Measurements from ENCODE around the gene TAGAP. TPM values are rescaled to one million over a fixed set of nuclear protein-coding genes. Genes with fewer than 3 reads are reported as not detected.
A peak's percentile ranks its signal among the peaks of the same experiment; 100 is the strongest.

Gene TAGAP, protein sequence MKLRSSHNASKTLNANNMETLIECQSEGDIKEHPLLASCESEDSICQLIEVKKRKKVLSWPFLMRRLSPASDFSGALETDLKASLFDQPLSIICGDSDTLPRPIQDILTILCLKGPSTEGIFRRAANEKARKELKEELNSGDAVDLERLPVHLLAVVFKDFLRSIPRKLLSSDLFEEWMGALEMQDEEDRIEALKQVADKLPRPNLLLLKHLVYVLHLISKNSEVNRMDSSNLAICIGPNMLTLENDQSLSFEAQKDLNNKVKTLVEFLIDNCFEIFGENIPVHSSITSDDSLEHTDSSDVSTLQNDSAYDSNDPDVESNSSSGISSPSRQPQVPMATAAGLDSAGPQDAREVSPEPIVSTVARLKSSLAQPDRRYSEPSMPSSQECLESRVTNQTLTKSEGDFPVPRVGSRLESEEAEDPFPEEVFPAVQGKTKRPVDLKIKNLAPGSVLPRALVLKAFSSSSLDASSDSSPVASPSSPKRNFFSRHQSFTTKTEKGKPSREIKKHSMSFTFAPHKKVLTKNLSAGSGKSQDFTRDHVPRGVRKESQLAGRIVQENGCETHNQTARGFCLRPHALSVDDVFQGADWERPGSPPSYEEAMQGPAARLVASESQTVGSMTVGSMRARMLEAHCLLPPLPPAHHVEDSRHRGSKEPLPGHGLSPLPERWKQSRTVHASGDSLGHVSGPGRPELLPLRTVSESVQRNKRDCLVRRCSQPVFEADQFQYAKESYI
- 2.3 TPM for polyA plus RNA-seq
- long read RNA-seq, donor 1, partial matches to known transcripts: 0 of 1 reads
- long read RNA-seq, donor 1, other reads (novel, unspliced or antisense): 0 of 1 reads
- long read RNA-seq, donor 2, partial matches to known transcripts: 0 of 1 reads
- long read RNA-seq, donor 2, other reads (novel, unspliced or antisense): 0 of 1 reads
- long read RNA-seq, donor 3, partial matches to known transcripts: 0 of 1 reads
- long read RNA-seq, donor 3, other reads (novel, unspliced or antisense): 0 of 1 reads
- long read RNA-seq, donor 4: 0 reads
- long read RNA-seq, donor 5, partial matches to known transcripts: 0 of 1 reads
- long read RNA-seq, donor 5, other reads (novel, unspliced or antisense): 0 of 1 reads
- long read RNA-seq, donor 6, partial matches to known transcripts: 0 of 1 reads
- long read RNA-seq, donor 6, other reads (novel, unspliced or antisense): 0 of 1 reads
- long read RNA-seq, donor 7, partial matches to known transcripts: 0 of 2 reads
- long read RNA-seq, donor 7, other reads (novel, unspliced or antisense): 0 of 2 reads
- long read RNA-seq, donor 8, partial matches to known transcripts: 0 of 1 reads
- long read RNA-seq, donor 8, other reads (novel, unspliced or antisense): 0 of 1 reads
- long read RNA-seq, donor 9, partial matches to known transcripts: 0 of 1 reads
- long read RNA-seq, donor 9, other reads (novel, unspliced or antisense): 0 of 1 reads
- long read RNA-seq, donor 10, partial matches to known transcripts: 0 of 2 reads
- long read RNA-seq, donor 10, other reads (novel, unspliced or antisense): 0 of 2 reads
- long read RNA-seq, donor 11, partial matches to known transcripts: 0 of 1 reads
- long read RNA-seq, donor 11, other reads (novel, unspliced or antisense): 0 of 1 reads

DNA sequence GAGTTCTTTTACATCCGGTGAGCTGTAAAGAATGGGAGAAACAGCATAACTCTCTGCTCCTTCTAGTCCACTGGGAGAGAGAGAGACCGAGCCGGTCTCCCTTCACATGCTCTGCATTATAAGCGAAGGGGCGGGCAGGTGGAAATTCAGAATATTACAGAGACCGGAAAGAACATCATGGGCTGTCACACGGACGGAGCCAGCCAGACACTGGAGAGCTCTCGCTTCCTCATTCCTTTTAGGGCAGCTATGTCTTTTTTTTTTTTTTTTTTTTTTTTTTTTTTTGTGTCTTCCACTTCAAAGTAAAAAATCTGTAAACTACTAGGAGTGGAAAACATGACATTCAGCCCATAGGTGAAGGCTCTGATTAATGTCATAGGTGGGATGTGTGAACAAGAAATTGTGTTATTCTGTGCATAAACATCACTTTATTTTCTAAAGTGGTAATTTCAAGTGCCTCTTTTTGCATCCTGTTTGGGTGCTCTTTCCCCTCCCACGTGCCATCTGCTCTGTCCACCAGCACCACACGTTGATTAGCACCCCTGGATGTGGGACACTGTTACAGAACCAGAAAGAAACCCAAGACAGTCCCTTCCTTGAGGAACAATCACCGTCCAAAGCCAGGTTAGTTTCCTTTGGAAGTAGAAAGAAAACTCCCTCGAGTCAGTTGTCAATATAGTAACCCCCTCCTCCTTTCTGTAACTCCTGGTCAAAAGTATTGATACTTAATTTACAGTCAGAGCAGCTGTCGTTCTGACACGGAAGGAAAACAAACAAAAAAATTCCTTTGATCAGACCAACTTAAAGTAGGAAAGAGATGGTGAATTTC is at the start of gene TAGAP:
Gene TAGAP, minus strand, starts transcription at position 93 of the 829 bp plus-strand sequence. CDS start 845 bp downstream, outside the sequence.
- Histone ChIP-seq H3K27ac (ENCODE audit: low read length) (no peak within 1 kb of the TSS), H3K27me3 (ENCODE audit: control insufficient read depth, insufficient read depth, low read length) (peaks cover 5% of the 10 kb centered on the region), H3K9me3 (ENCODE audit: control insufficient read depth, low read depth, low read length) (no peaks in the 10 kb centered on the region), H3K4me3 (ENCODE audit: low read length) (peak within 1 kb of the TSS; percentile 10), H3K4me1 (ENCODE audit: control insufficient read depth, insufficient read depth, low read length) (peaks cover 2% of the 10 kb centered on the region), H3K36me3 (ENCODE audit: control insufficient read depth, insufficient read depth, low read length) (no peaks in the 10 kb centered on the region)
- 44% methylated on average over 5 of the region's 15 CpGs for WGBS (ENCODE audit: insufficient coverage, low lambda C conversion rate)
- peak; percentile 26 to 43 for DNase-seq

DNA sequence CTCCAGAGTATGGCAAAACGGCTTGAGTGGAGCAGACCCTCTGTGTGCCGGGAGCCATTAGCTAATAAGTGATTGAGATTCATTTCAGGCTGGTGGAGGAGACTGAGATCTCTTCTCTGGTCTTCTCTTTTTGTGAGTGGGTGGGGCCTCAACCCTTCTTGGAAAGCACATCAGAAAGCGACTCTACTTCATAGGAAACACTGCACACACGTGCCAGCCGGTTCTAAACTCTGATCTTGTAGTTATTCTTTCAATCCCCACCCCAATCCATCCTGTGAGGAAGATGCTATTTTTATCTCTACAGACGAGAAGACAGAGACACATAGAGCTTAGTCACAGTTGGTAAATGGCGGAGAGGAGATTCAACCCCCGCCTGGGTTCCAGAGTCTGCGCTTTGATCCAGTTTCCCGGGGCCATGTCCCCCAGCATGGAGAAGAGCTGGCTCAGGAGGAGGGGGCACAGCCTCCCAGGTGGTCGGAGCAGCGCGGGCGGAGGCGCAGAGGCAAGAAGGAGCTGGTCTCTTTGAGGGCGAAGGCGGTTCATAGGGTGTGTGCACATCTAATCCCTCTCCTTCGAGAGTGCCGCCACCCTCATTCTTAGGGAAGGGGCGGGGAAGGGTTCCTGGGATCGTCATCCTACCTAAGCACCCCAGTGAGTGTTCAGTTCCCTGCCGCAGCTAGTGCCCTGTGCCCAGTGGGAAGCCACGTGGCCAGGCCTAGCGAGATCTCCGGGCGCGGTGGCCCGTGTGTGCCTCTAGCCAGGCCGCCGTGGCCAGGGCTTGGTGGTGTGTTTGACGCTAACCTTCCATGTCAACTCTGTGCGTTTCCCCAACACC is 49.0 kb upstream of the TAGAP start:
- Histone ChIP-seq H3K4me3 (ENCODE audit: low read length) (no peak overlapping the region), H3K27ac (ENCODE audit: low read length) (no peak overlapping the region), H3K27me3 (ENCODE audit: control insufficient read depth, insufficient read depth, low read length) (no peaks in the 10 kb centered on the region), H3K36me3 (ENCODE audit: control insufficient read depth, insufficient read depth, low read length) (no peaks in the 10 kb centered on the region), H3K4me1 (ENCODE audit: control insufficient read depth, insufficient read depth, low read length) (no peaks in the 10 kb centered on the region), H3K9me3 (ENCODE audit: control insufficient read depth, low read depth, low read length) (no peaks in the 10 kb centered on the region)
- WGBS (ENCODE audit: insufficient coverage, low lambda C conversion rate): no CpG with 5 or more reads among the region's 32 CpGs
- DNase-seq: no peak

DNA sequence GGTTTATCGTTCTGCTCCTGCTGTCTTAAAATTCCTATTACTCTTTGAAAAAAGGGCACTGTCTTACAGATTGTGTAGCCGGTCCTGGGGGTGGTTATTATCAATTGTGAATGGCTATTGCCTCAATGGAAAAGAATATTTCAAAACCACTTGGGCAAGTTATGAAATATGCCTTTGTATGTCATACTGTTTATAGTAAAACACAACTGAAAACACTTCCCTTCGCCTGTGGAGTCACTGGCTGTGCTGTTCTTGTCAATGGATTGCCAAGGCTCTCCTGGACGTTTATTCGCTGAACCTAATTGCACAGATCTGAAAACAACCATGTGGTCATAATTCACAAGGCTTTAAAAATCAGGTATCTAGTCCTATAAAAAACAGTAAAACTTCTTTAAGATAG is 47.8 kb upstream of the TAGAP start:
- H3K4me1 ChIP-seq (ENCODE audit: control insufficient read depth, insufficient read depth, low read length): no peaks in the 10 kb centered on the region
- no peak for DNase-seq
- H3K27ac ChIP-seq (ENCODE audit: low read length): no peak overlapping the region
- H3K4me3 ChIP-seq (ENCODE audit: low read length): no peak overlapping the region
- no peaks in the 10 kb centered on the region for H3K36me3 ChIP-seq (ENCODE audit: control insufficient read depth, insufficient read depth, low read length)
- no peaks in the 10 kb centered on the region for H3K9me3 ChIP-seq (ENCODE audit: control insufficient read depth, low read depth, low read length)
- WGBS (ENCODE audit: insufficient coverage, low lambda C conversion rate): 88% methylated on average over 1 of the region's 5 CpGs
- H3K27me3 ChIP-seq (ENCODE audit: control insufficient read depth, insufficient read depth, low read length): no peaks in the 10 kb centered on the region

DNA sequence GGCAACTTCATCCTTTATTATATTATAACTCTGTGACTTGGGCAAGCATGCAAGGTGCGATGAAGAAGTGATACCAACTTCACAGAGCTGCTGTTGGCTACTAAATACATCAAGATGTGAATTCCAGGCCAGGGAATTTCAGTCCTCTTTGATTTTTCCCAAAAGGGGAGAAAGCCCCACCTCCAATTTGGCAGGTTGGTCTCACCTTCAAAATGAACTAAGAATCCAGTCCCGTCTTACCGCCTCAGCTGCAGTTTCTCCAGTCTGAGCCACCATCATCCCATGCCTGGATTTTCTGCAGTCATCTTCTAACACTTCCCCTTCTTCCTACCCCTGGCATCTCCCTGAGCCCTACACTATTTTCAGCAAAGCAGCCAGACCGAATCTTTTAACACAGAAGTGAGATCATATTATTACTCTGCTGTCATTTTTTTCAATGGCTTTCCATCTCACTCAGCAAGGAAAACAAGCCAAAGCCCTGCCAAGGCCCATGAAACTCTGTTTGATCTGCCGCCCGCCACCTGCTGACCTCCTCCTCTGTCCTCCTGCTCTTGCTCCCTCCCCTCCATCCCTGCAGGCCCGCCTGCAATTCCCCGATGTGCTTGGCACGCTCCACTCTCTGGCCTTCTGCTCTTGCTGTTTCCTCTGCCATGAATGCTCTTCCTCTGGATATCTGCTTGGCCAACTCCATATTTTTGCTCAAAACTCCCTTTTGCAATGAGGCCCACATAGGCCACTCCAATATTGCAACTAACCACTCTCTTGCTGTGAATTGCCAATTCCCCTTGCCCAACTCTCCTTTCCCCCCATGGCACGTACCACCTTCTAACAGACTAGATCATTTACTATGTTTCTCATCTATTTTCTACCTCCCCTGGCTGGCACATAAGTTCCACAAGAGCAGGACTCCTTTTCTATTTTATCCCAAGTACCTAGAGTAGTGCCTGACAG is 46.0 kb upstream of the TAGAP start:
- no peaks in the 10 kb centered on the region for H3K36me3 ChIP-seq (ENCODE audit: control insufficient read depth, insufficient read depth, low read length)
- H3K9me3 ChIP-seq (ENCODE audit: control insufficient read depth, low read depth, low read length): no peaks in the 10 kb centered on the region
- no peaks in the 10 kb centered on the region for H3K27me3 ChIP-seq (ENCODE audit: control insufficient read depth, insufficient read depth, low read length)
- DNase-seq: no peak
- no peak overlapping the region for H3K27ac ChIP-seq (ENCODE audit: low read length)
- H3K4me1 ChIP-seq (ENCODE audit: control insufficient read depth, insufficient read depth, low read length): no peaks in the 10 kb centered on the region
- 78% methylated on average over 3 of the region's 10 CpGs for WGBS (ENCODE audit: insufficient coverage, low lambda C conversion rate)
- no peak overlapping the region for H3K4me3 ChIP-seq (ENCODE audit: low read length)

DNA sequence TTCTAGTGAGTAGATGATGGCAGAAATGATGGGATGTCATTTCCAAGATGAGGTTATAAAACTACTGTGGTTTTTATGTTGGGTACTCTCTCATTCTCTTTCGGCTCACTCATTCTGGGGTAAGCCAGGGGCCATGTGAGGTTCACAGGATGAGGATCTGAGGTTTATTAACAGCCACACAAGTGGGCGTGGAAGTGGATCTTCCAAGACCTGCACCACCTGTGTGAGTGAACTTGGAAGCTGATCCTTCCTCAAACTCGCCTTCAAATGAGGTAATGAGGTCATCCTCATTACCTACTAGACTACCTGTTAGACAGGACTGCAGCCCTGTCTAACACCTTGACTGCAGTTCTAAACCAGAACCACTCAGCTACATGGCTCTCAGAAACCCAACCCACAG is 45.1 kb upstream of the TAGAP start:
- no peaks in the 10 kb centered on the region for H3K4me1 ChIP-seq (ENCODE audit: control insufficient read depth, insufficient read depth, low read length)

DNA sequence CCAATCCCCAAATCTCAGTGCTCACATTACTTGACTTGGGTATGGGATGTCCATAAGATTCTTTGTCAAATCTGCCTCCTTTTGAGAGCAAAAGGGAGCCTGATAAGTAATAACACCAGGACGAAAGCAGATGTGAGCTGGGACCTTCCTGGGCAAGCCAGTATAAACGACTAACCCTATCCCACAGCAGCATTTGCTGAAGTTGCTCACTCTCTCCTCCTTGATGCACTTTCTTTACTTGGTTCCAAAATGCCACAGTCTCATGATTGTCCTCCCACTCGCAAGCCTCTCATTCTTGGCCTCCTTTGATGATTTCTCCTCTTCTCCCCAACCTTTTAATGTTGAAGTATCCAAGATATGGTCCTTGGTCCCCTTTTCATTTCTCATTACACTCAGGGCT is 44.7 kb upstream of the TAGAP start:
- H3K4me3 ChIP-seq (ENCODE audit: low read length): no peak overlapping the region
- H3K4me1 ChIP-seq (ENCODE audit: control insufficient read depth, insufficient read depth, low read length): no peaks in the 10 kb centered on the region
- 100% methylated on average over 1 of the region's 3 CpGs for WGBS (ENCODE audit: insufficient coverage, low lambda C conversion rate)
- no peak for DNase-seq
- H3K27me3 ChIP-seq (ENCODE audit: control insufficient read depth, insufficient read depth, low read length): no peaks in the 10 kb centered on the region
- H3K27ac ChIP-seq (ENCODE audit: low read length): no peak overlapping the region
- no peaks in the 10 kb centered on the region for H3K9me3 ChIP-seq (ENCODE audit: control insufficient read depth, low read depth, low read length)
- no peaks in the 10 kb centered on the region for H3K36me3 ChIP-seq (ENCODE audit: control insufficient read depth, insufficient read depth, low read length)

More for the DNA sequence above, 45.1 kb upstream of the TAGAP start:
- WGBS (ENCODE audit: insufficient coverage, low lambda C conversion rate): no CpG with 5 or more reads among the region's 3 CpGs
- H3K27me3 ChIP-seq (ENCODE audit: control insufficient read depth, insufficient read depth, low read length): no peaks in the 10 kb centered on the region
- H3K36me3 ChIP-seq (ENCODE audit: control insufficient read depth, insufficient read depth, low read length): no peaks in the 10 kb centered on the region
- H3K4me3 ChIP-seq (ENCODE audit: low read length): no peak overlapping the region
- H3K9me3 ChIP-seq (ENCODE audit: control insufficient read depth, low read depth, low read length): no peaks in the 10 kb centered on the region
- H3K27ac ChIP-seq (ENCODE audit: low read length): no peak overlapping the region
- no peak for DNase-seq

DNA sequence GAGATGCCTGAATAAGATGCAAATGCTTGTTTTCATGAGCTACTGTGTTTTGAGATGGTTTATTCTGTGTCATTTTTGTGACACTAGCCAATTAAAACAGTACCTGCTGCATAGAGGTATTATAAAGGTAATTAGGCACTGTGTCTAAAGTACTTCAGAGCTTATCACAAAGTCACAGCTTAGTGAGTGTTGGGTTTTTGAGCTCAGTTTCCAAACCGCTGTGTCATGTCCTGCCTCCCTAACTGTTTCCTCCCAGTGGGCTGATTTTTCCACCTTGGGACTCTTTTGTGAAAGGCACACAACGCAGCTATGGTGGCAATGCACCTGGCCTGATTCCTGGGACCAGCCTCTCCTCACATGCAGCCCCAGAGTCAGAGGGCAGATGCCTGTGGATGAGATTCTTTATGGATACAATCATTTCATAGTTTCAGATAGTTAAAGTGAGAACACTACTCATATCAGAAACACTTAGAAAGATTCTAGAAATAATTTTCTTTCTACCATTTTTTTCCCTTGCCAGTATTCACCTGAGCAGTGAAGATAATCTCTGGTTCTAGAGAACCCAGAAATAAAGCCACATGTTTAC is 41.3 kb upstream of the TAGAP start:
- Histone ChIP-seq H3K4me1 (ENCODE audit: control insufficient read depth, insufficient read depth, low read length) (no peaks in the 10 kb centered on the region), H3K27ac (ENCODE audit: low read length) (no peak overlapping the region), H3K36me3 (ENCODE audit: control insufficient read depth, insufficient read depth, low read length) (no peaks in the 10 kb centered on the region), H3K9me3 (ENCODE audit: control insufficient read depth, low read depth, low read length) (no peaks in the 10 kb centered on the region), H3K27me3 (ENCODE audit: control insufficient read depth, insufficient read depth, low read length) (no peaks in the 10 kb centered on the region), H3K4me3 (ENCODE audit: low read length) (no peak overlapping the region)
- DNase-seq: no peak
- no CpG with 5 or more reads among the region's 2 CpGs for WGBS (ENCODE audit: insufficient coverage, low lambda C conversion rate)

DNA sequence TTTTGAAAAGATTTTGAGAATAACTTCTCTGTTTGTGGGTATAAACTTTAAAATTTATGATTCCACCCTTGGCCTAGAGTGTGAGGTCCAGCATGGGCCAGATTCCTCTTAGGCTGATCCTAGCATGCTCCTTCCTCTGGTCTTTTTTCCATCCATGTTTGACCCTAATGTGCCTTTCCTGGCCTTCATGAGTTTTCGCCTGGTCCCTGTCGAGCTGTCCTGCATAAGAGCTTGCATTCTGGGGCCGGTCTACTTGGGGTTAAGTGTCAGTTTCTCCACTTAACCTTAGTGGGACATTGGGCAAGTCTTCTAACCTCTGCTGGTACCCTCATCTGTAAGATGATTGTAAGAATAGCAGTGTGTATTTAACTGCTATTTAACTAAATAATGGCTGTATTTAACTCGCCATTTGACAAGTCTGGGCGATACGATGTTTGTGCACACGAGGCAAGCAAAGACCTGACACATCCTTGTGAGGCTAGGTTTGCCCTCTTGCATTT is 40.7 kb upstream of the TAGAP start:
- WGBS (ENCODE audit: insufficient coverage, low lambda C conversion rate): no CpG with 5 or more reads among the region's 7 CpGs
- Histone ChIP-seq H3K4me3 (ENCODE audit: low read length) (no peak overlapping the region), H3K9me3 (ENCODE audit: control insufficient read depth, low read depth, low read length) (no peaks in the 10 kb centered on the region), H3K27ac (ENCODE audit: low read length) (no peak overlapping the region), H3K36me3 (ENCODE audit: control insufficient read depth, insufficient read depth, low read length) (no peaks in the 10 kb centered on the region), H3K4me1 (ENCODE audit: control insufficient read depth, insufficient read depth, low read length) (no peaks in the 10 kb centered on the region), H3K27me3 (ENCODE audit: control insufficient read depth, insufficient read depth, low read length) (no peaks in the 10 kb centered on the region)
- DNase-seq: no peak

All from large intestine (tissue), 12 donors.